SU-DHL-6 (cell line): ENCODE data around the gene BNC1.

Source experiments
- CTCF ChIP-seq: fragments of 200-600 bp; sonication (generic); IDR thresholded peaks from one replicate; pipeline ENCODE4 v1.5.1; 2017; ENCODE audit warnings: antibody characterized with exemption, mild to moderate bottlenecking, low read length, moderate library complexity; ENCODE audit not compliant: insufficient read depth, poor library complexity, severe bottlenecking
- EZH2phosphoT487 ChIP-seq: fragments of 200-600 bp; sonication (generic), shearing (Covaris generic); conservative IDR thresholded peaks from 2 replicates; pipeline ENCODE4 v1.6.1; 2018; ENCODE audit warnings: mild to moderate bottlenecking, antibody characterized with exemption, low read length, moderate library complexity, mixed read lengths

GRCh38 chr15:83322061-83322460 is 37.6 kb upstream of the BNC1 start:
- TF ChIP-seq EZH2phosphoT487 (no peak), CTCF (no peak)
